HG03159 (cell line): ENCODE measurements around the gene TMEM89.

Experiments
- ATAC-seq: cut with Tn5 transposase; IDR thresholded peaks from one replicate; pipeline ENCODE4 v1.9.1; 2021; ENCODE audit warnings: mild to moderate bottlenecking, moderate library complexity; ENCODE audit not compliant: unreplicated experiment

Gene TMEM89

GRCh38 chr3:48619541-48620524, 1.7 kb downstream of the TMEM89 start:
- ATAC-seq, result no peak

- ATAC-seq, result no peak
Observed at GRCh38 chr3:48617559-48617958, 4.0 kb downstream of the TMEM89 start.

GRCh38 chr3:48614044-48614443, 7.5 kb downstream of the TMEM89 start:
- no peak for ATAC-seq

GRCh38 chr3:48612309-48612708, 9.3 kb downstream of the TMEM89 start:
- no peak for ATAC-seq

- peak; percentile 98 for ATAC-seq
Observed at GRCh38 chr3:48609088-48610005, 12.2 kb downstream of the TMEM89 start, which contains the start of gene UQCRC1. TSS of gene UQCRC1 (minus strand) at chr3:48609646. CDS start at chr3:48609620, 26 bp downstream.

GRCh38 chr3:48607519-48607918, 14.1 kb downstream of the TMEM89 start:
- no peak for ATAC-seq

- no peak for ATAC-seq
Observed at GRCh38 chr3:48601622-48601994, 20.0 kb downstream of the TMEM89 start.

- no peak for ATAC-seq
Observed at GRCh38 chr3:48600711-48601621, 20.6 kb downstream of the TMEM89 start.

- no peak for ATAC-seq
Observed at GRCh38 chr3:48599509-48600285, 21.9 kb downstream of the TMEM89 start.

- no peak for ATAC-seq
Observed at GRCh38 chr3:48599077-48599501, 22.5 kb downstream of the TMEM89 start.

- no peak for ATAC-seq
Observed at GRCh38 chr3:48598323-48599076, 23.1 kb downstream of the TMEM89 start.

GRCh38 chr3:48597408-48597800, 24.2 kb downstream of the TMEM89 start:
- ATAC-seq, result no peak

GRCh38 chr3:48596676-48597407, 24.7 kb downstream of the TMEM89 start:
- ATAC-seq, result no peak

GRCh38 chr3:48596157-48596556, 25.4 kb downstream of the TMEM89 start:
- ATAC-seq, result no peak

GRCh38 chr3:48595526-48596121, 25.9 kb downstream of the TMEM89 start:
- no peak for ATAC-seq

GRCh38 chr3:48595075-48595525, 26.5 kb downstream of the TMEM89 start, which contains the start of gene COL7A1:
TSS of gene COL7A1 (minus strand) at chr3:48595329. CDS start at chr3:48595159, 170 bp downstream.
- ATAC-seq, result no peak

GRCh38 chr3:48594417-48595049, 27.0 kb downstream of the TMEM89 start:
- ATAC-seq, result no peak
